AG09309 (cell line): ENCODE data around the gene PURA.

Experiments
- DNase-seq: peaks from one replicate; pipeline ENCODE4 v3.0.0-alpha.2; 2010; ENCODE audit warnings: low read depth
- H3K4me3 ChIP-seq: 2 replicates; pipeline ENCODE4 v1.5.1; 2011; ENCODE audit warnings: mild to moderate bottlenecking, low read depth, low read length, moderate library complexity; ENCODE audit not compliant: control insufficient read depth
- CTCF ChIP-seq: IDR thresholded peaks from 2 replicates; pipeline ENCODE4 v1.5.1; 2011; ENCODE audit warnings: mild to moderate bottlenecking, low read depth, low read length, inconsistent platforms; ENCODE audit not compliant: insufficient read depth, control insufficient read depth; ENCODE audit errors: missing control alignments

Gene PURA

GRCh38 chr5:140141241-140141640 lies 27.3 kb downstream of the PURA start:
- TF ChIP-seq CTCF = no peak
- H3K4me3 ChIP-seq = no peak overlapping the region
- DNase-seq = peak; percentile 67

- no peak overlapping the region for H3K4me3 ChIP-seq
- DNase-seq = no peak
- TF ChIP-seq CTCF = no peak
Measured at GRCh38 chr5:140142246-140142645, 28.3 kb downstream of the PURA start.

GRCh38 chr5:140142856-140143255 lies 28.9 kb downstream of the PURA start:
- TF ChIP-seq CTCF = no peak
- DNase-seq = no peak
- H3K4me3 ChIP-seq = no peak overlapping the region

GRCh38 chr5:140143521-140144258 lies 29.8 kb downstream of the PURA start:
- TF ChIP-seq CTCF = no peak
- no peak overlapping the region for H3K4me3 ChIP-seq
- DNase-seq = no peak

- TF ChIP-seq CTCF = no peak
- no peak for DNase-seq
- no peak overlapping the region for H3K4me3 ChIP-seq
Measured at GRCh38 chr5:140145256-140145655, 31.3 kb downstream of the PURA start.

- TF ChIP-seq CTCF = peak; percentile 47
- H3K4me3 ChIP-seq = peak overlapping the region; percentile 46
- no peak for DNase-seq
Measured at GRCh38 chr5:140145818-140146522, 32.1 kb downstream of the PURA start.

GRCh38 chr5:140146523-140146842 lies 32.6 kb downstream of the PURA start:
- no peak overlapping the region for H3K4me3 ChIP-seq
- no peak for DNase-seq
- no peak for TF ChIP-seq CTCF
